ENCODE measurements around the gene NDOR1. TPM values are rescaled to one million over a fixed set of nuclear protein-coding genes. Genes with fewer than 3 reads are reported as not detected.

NDOR1 gene
- total RNA-seq, 1 donor from 2014 or later, result 2.6 TPM

DNA sequence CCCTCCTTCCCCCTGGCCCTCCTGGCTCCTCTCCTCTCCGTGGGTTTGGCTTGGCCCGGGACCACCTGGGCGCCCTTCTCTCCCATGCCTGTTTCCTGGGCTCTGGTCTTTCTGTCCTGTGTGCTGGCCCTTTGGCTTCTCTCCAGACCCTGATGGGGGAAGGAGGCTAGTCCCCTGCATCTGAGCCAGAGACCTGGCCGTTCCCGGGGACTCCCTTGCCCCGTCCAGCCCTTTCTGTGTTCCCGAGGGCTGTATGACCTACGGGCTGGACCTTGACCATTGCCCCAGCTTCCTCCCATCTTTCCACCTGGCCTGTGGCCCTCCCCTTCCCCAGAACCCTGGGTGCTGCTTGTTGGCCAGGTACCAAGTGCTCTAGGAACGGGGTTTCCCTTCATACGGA lies 58.0 kb downstream of the NDOR1 start:
- H3K27me3 ChIP-seq (ENCODE audit: control insufficient read depth, insufficient read depth, low read length), result no peaks in the 10 kb centered on the region
- no peak overlapping the region for H3K4me3 ChIP-seq (ENCODE audit: low read depth, low read length)
- DNase-seq (ENCODE audit: low read depth) (no peak), FAIRE-seq (no peak)
- peaks cover 26% of the 10 kb centered on the region for H3K36me3 ChIP-seq (ENCODE audit: control insufficient read depth, insufficient read depth, low read length)
- TF ChIP-seq, protein P1, sequence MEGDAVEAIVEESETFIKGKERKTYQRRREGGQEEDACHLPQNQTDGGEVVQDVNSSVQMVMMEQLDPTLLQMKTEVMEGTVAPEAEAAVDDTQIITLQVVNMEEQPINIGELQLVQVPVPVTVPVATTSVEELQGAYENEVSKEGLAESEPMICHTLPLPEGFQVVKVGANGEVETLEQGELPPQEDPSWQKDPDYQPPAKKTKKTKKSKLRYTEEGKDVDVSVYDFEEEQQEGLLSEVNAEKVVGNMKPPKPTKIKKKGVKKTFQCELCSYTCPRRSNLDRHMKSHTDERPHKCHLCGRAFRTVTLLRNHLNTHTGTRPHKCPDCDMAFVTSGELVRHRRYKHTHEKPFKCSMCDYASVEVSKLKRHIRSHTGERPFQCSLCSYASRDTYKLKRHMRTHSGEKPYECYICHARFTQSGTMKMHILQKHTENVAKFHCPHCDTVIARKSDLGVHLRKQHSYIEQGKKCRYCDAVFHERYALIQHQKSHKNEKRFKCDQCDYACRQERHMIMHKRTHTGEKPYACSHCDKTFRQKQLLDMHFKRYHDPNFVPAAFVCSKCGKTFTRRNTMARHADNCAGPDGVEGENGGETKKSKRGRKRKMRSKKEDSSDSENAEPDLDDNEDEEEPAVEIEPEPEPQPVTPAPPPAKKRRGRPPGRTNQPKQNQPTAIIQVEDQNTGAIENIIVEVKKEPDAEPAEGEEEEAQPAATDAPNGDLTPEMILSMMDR (IDR thresholded peaks at IDR 0.05; ENCODE audit: insufficient read depth, low read length, severe bottlenecking), result no peak

DNA sequence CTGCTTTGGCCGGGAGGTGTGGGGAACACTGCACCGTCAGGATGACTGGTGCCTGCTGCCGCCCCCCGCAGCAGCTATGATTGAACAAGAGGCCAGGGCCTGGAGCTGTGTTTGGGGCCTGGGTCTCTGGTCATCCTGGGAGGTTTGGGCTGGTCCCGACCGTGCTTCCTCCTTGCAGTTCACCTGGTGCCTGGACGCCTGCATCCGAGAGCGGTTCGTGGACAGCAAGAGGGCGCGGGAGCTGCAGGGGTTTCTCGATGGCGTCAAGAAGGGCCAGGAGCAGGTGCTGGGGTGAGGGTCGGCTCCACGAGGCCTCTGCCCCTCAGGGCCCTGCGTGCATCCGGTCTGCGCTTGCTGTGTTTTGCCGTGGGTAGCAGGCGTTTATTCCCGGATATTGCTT lies 58.6 kb downstream of the NDOR1 start:
- FAIRE-seq, result no peak
- TF ChIP-seq, protein P1 (IDR thresholded peaks at IDR 0.05; ENCODE audit: insufficient read depth, low read length, severe bottlenecking), result no peak
- H3K27me3 ChIP-seq (ENCODE audit: control insufficient read depth, insufficient read depth, low read length), result no peaks in the 10 kb centered on the region
- H3K36me3 ChIP-seq (ENCODE audit: control insufficient read depth, insufficient read depth, low read length), result peaks cover 25% of the 10 kb centered on the region
- DNase-seq (ENCODE audit: low read depth), result no peak
- no peak overlapping the region for H3K4me3 ChIP-seq (ENCODE audit: low read depth, low read length)

DNA sequence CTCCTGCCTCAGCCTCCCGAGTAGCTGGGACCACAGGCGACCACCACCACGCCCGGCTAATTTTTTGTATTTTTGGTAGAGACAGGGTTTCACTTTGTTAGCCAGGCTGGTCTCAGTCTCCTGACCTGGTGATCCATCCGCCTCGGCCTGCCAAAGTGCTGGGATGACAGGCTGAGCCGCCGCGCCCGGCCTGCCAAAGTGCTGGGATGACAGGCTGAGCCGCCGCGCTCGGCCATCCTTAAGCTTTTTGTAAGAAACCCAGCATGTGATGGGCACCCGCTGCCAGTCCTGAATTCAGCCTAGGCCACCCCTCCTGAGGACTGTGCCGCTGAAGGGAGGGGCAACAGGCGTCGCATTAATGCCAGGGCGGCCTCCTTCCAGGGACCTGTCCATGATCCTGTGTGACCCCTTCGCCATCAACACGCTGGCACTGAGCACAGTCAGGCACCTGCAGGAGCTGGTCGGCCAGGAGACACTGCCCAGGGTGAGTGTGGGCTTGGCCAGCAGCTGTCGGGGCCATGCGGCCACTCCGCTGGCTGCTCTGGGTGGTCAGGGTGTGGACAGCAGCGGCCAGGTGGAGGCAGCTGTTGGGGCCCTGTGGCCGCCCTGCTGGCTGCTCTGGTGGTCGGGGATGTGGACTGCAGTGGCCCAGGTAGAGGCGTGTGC lies 60.1 kb downstream of the NDOR1 start:
- FAIRE-seq (no peak), DNase-seq (ENCODE audit: low read depth) (no peak)
- Histone ChIP-seq H3K36me3 (ENCODE audit: control insufficient read depth, insufficient read depth, low read length) (peaks cover 23% of the 10 kb centered on the region), H3K27me3 (ENCODE audit: control insufficient read depth, insufficient read depth, low read length) (no peaks in the 10 kb centered on the region), H3K4me3 (ENCODE audit: low read depth, low read length) (no peak overlapping the region)
- TF ChIP-seq, protein P1 (IDR thresholded peaks at IDR 0.05; ENCODE audit: insufficient read depth, low read length, severe bottlenecking), result no peak

DNA sequence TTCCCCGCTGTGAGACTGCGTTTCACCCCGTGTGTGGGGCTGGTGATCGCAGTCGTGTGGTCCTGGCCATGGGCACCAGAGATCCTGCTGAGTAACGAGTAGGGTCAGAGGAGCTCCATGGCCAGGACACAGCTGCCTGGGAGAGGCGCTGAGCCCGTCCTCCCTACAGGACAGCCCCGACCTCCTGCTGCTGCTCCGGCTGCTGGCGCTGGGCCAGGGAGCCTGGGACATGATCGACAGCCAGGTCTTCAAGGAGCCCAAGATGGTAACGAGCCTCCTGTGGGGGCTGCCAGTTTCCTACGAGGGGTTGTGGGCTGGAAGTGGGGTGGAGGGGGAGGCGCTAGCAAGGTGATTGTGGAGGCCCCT lies 60.6 kb downstream of the NDOR1 start:
- Histone ChIP-seq H3K4me3 (ENCODE audit: low read depth, low read length) (no peak overlapping the region), H3K36me3 (ENCODE audit: control insufficient read depth, insufficient read depth, low read length) (peaks cover 26% of the 10 kb centered on the region), H3K27me3 (ENCODE audit: control insufficient read depth, insufficient read depth, low read length) (no peaks in the 10 kb centered on the region)
- DNase-seq (ENCODE audit: low read depth) (no peak), FAIRE-seq (no peak)
- TF ChIP-seq, protein P1 (IDR thresholded peaks at IDR 0.05; ENCODE audit: insufficient read depth, low read length, severe bottlenecking), result no peak

Other genes starting within 250 kb of the NDOR1 start
- gene PTGDS, start 228.2 kb upstream of the NDOR1 start, total RNA-seq, result 0.26 TPM in 2 replicates
- gene LCNL1, start 222.7 kb upstream of the NDOR1 start, total RNA-seq, result not detected in 2 replicates
- 10.0 and 11.5 TPM in 2 replicates for gene PAXX, start 213.3 kb upstream of the NDOR1 start, total RNA-seq
- 2.1 and 28.8 TPM in 2 replicates for gene CLIC3, start 209.1 kb upstream of the NDOR1 start, total RNA-seq
- 5.5 and 9.9 TPM in 2 replicates for gene ABCA2, start 177.5 kb upstream of the NDOR1 start, total RNA-seq
- not detected in 2 replicates for gene FUT7, start 173.6 kb upstream of the NDOR1 start, total RNA-seq
- 5.5 and 10.5 TPM in 2 replicates for gene NPDC1, start 159.5 kb upstream of the NDOR1 start, total RNA-seq
- 0.79 and 1.2 TPM in 2 replicates for gene ENTPD2, start 151.6 kb upstream of the NDOR1 start, total RNA-seq
- 0.26 and 1.2 TPM in 2 replicates for gene SAPCD2, start 135.1 kb upstream of the NDOR1 start, total RNA-seq
- gene UAP1L1, start 128.2 kb upstream of the NDOR1 start, total RNA-seq, result 2.0 and 3.2 TPM in 2 replicates
- gene MAN1B1, start 118.7 kb upstream of the NDOR1 start, total RNA-seq, result 58.2 and 65.3 TPM in 2 replicates
- 45.1 and 66.6 TPM in 2 replicates for gene DPP7, start 91.0 kb upstream of the NDOR1 start, total RNA-seq
- gene GRIN1, start 66.5 kb upstream of the NDOR1 start, total RNA-seq, result 0.26 and 0.53 TPM in 2 replicates
- gene LRRC26, start 35.6 kb upstream of the NDOR1 start, total RNA-seq, result 0.26 and 2.0 TPM in 2 replicates
- not detected in 2 replicates for gene TMEM210, start 33.6 kb upstream of the NDOR1 start, total RNA-seq
- 20.5 and 23.2 TPM in 2 replicates for gene ANAPC2, start 17.1 kb upstream of the NDOR1 start, total RNA-seq
- 97.9 and 127 TPM in 2 replicates for gene SSNA1, start 17.0 kb upstream of the NDOR1 start, total RNA-seq
- 3.2 and 4.5 TPM in 2 replicates for gene TPRN, start 5.0 kb upstream of the NDOR1 start, total RNA-seq
- gene TMEM203, start 52 bp upstream of the NDOR1 start, total RNA-seq, result 38.0 and 39.2 TPM in 2 replicates
- 0.38 TPM in 1 of 2 replicates, not detected in the other for gene RNF208, start 16.5 kb downstream of the NDOR1 start, total RNA-seq
- 3.9 and 23.2 TPM in 2 replicates for gene CYSRT1, start 19.5 kb downstream of the NDOR1 start, total RNA-seq
- gene RNF224, start 21.8 kb downstream of the NDOR1 start, total RNA-seq, result under 0.01 and 1.2 TPM in 2 replicates
- gene SLC34A3, start 25.2 kb downstream of the NDOR1 start, total RNA-seq, result not detected in 2 replicates
- gene TUBB4B, start 35.6 kb downstream of the NDOR1 start, total RNA-seq, result 82.7 and 193 TPM in 2 replicates
- gene STPG3, start 45.6 kb downstream of the NDOR1 start, total RNA-seq, result not detected in 2 replicates
- gene NELFB, start 49.6 kb downstream of the NDOR1 start, total RNA-seq, result 59.8 and 67.9 TPM in 2 replicates
- gene TOR4A, start 72.0 kb downstream of the NDOR1 start, total RNA-seq, result 18.7 and 25.0 TPM in 2 replicates
- 3.4 and 14.5 TPM in 2 replicates for gene NRARP, start 96.6 kb downstream of the NDOR1 start, total RNA-seq
- gene EXD3, start 217.5 kb downstream of the NDOR1 start, total RNA-seq, result 10.8 and 12.2 TPM in 2 replicates
- gene NOXA1, start 217.7 kb downstream of the NDOR1 start, total RNA-seq, result 0.53 and 2.3 TPM in 2 replicates
- not detected in 2 replicates for gene ENTPD8, start 235.7 kb downstream of the NDOR1 start, total RNA-seq